ENCODE data around the gene NDE1. TPM values are rescaled to one million over a fixed set of nuclear protein-coding genes. Genes with fewer than 3 reads are reported as not detected.

The NDE1 gene
- total and polyA plus RNA-seq, 7 donors = 6.6 to 17.0 (median 10.3) TPM

GRCh38 chr16:15618392-15618791 lies 31.7 kb upstream of the NDE1 start:
- WGBS, 3 donors = 83 to 88% (median 83%) methylated on average over 4 of the region's 4 CpGs
- Histone ChIP-seq H3K4me1 (peaks cover 33% of the 10 kb centered on the region), H3K4me3 (no peak overlapping the region), H3K36me3 (ENCODE audit: insufficient read depth in 1 of 2, low read depth in 1 of 2) (peaks cover 21 to 96% of the 10 kb centered on the region in 2 donors), H3K9me3 (no peaks in the 10 kb centered on the region), H3K27me3 (ENCODE audit: insufficient read depth in 3 of 3, low read length in 2 of 3) (no peaks in the 10 kb centered on the region), H3K27ac (no peak overlapping the region)
- DNase-seq (no peak), ATAC-seq (peak in 2 of 4 donors; percentile 36 to 71)
- intact Hi-C loops (cut with DNase I) = no loop called here
- TF ChIP-seq, protein P1, sequence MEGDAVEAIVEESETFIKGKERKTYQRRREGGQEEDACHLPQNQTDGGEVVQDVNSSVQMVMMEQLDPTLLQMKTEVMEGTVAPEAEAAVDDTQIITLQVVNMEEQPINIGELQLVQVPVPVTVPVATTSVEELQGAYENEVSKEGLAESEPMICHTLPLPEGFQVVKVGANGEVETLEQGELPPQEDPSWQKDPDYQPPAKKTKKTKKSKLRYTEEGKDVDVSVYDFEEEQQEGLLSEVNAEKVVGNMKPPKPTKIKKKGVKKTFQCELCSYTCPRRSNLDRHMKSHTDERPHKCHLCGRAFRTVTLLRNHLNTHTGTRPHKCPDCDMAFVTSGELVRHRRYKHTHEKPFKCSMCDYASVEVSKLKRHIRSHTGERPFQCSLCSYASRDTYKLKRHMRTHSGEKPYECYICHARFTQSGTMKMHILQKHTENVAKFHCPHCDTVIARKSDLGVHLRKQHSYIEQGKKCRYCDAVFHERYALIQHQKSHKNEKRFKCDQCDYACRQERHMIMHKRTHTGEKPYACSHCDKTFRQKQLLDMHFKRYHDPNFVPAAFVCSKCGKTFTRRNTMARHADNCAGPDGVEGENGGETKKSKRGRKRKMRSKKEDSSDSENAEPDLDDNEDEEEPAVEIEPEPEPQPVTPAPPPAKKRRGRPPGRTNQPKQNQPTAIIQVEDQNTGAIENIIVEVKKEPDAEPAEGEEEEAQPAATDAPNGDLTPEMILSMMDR (IDR thresholded peaks at IDR 0.05) = no peak

- intact Hi-C loops (cut with DNase I) = no loop called here
- DNase-seq = no peak
- no peak for ATAC-seq
- H3K36me3 ChIP-seq (ENCODE audit: insufficient read depth in 1 of 2, low read depth in 1 of 2) = peaks cover 28 to 98% of the 10 kb centered on the region in 2 donors
- H3K9me3 ChIP-seq = no peaks in the 10 kb centered on the region
- H3K4me3 ChIP-seq = no peak overlapping the region
- TF ChIP-seq, protein P1 (IDR thresholded peaks at IDR 0.05) = no peak
- H3K4me1 ChIP-seq = peaks cover 31% of the 10 kb centered on the region
- 79 to 91% (median 80%) methylated on average over 6 of the region's 6 CpGs for WGBS, 3 donors
- H3K27me3 ChIP-seq (ENCODE audit: insufficient read depth in 3 of 3, low read length in 2 of 3) = no peaks in the 10 kb centered on the region
- peak overlapping the region; percentile 76 for H3K27ac ChIP-seq
Measured at GRCh38 chr16:15620611-15621195, 29.3 kb upstream of the NDE1 start.

DNA sequence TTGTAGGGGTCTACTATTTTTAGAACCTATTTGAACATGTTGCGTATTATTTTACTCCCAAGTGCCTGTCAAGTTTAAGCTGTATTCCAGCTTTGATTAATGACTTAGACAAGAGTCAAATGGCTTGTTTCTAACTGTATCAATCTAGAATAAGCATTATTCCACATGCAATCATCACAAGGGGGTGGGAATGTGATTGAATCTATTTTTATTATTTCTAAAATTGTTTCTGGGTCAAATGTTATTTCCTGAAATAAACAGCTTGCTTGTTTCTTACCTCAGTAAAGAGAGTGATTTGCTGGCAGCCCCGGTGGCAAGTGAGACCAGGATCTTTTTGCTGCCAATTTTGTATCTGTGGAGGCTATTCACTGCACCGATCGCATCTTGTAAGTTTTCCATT lies 28.6 kb upstream of the NDE1 start:
- peaks cover 27 to 98% of the 10 kb centered on the region in 2 donors for H3K36me3 ChIP-seq (ENCODE audit: insufficient read depth in 1 of 2, low read depth in 1 of 2)
- intact Hi-C loops (cut with DNase I) = no loop called here
- DNase-seq = no peak
- TF ChIP-seq, protein P1 (IDR thresholded peaks at IDR 0.05) = no peak
- no peaks in the 10 kb centered on the region for H3K27me3 ChIP-seq (ENCODE audit: insufficient read depth in 3 of 3, low read length in 2 of 3)
- 20 to 33% (median 31%) methylated on average over 4 of the region's 4 CpGs for WGBS, 3 donors
- H3K4me3 ChIP-seq = no peak overlapping the region
- H3K27ac ChIP-seq = peak overlapping the region; percentile 76
- peak in 3 of 4 donors; percentile 40 to 81 (median 57) for ATAC-seq
- H3K4me1 ChIP-seq = peaks cover 24% of the 10 kb centered on the region
- H3K9me3 ChIP-seq = no peaks in the 10 kb centered on the region

GRCh38 chr16:15621889-15622288 lies 28.2 kb upstream of the NDE1 start:
- H3K27ac ChIP-seq = peak overlapping the region; percentile 76
- WGBS, 3 donors = 56 to 62% (median 61%) methylated on average over 8 of the region's 8 CpGs
- no peak for DNase-seq
- intact Hi-C loops (cut with DNase I) = no loop called here
- peaks cover 23% of the 10 kb centered on the region for H3K4me1 ChIP-seq
- H3K4me3 ChIP-seq = no peak overlapping the region
- peaks cover 25 to 95% of the 10 kb centered on the region in 2 donors for H3K36me3 ChIP-seq (ENCODE audit: insufficient read depth in 1 of 2, low read depth in 1 of 2)
- no peaks in the 10 kb centered on the region for H3K27me3 ChIP-seq (ENCODE audit: insufficient read depth in 3 of 3, low read length in 2 of 3)
- peak; percentile 50 to 79 (median 72) for ATAC-seq
- no peaks in the 10 kb centered on the region for H3K9me3 ChIP-seq
- TF ChIP-seq, protein P1 (IDR thresholded peaks at IDR 0.05) = no peak
